Sigmoid colon (tissue), 4 donors: Measurements from ENCODE around the gene RRP1.

Experiments used
- EP300 ChIP-seq, 4 donors: sonication (generic); formaldehyde crosslinking; IDR thresholded peaks; one replicate each; pipeline ENCODE4 v1.6.1; 2017; ENCODE audit warnings: antibody characterized with exemption in 4 of 4
- POLR2A ChIP-seq, 2 donors: fragments of 450-650 bp; IDR thresholded peaks; one replicate each; pipeline ENCODE4 v1.6.1; 2016; ENCODE audit warnings: antibody characterized with exemption in 2 of 2, mild to moderate bottlenecking in 2 of 2, moderate library complexity in 2 of 2
- TF ChIP-seq, protein P1 (sequence below), 4 experiments: fragments of 450-650 bp in 3 of 4; fragments of 200-600 bp in 1 of 4; IDR thresholded peaks; one replicate each; pipeline ENCODE4 v1.5.1; 2016 to 2019; ENCODE audit warnings: antibody characterized with exemption in 4 of 4, mild to moderate bottlenecking in 3 of 4, moderate library complexity in 2 of 4

DNA sequence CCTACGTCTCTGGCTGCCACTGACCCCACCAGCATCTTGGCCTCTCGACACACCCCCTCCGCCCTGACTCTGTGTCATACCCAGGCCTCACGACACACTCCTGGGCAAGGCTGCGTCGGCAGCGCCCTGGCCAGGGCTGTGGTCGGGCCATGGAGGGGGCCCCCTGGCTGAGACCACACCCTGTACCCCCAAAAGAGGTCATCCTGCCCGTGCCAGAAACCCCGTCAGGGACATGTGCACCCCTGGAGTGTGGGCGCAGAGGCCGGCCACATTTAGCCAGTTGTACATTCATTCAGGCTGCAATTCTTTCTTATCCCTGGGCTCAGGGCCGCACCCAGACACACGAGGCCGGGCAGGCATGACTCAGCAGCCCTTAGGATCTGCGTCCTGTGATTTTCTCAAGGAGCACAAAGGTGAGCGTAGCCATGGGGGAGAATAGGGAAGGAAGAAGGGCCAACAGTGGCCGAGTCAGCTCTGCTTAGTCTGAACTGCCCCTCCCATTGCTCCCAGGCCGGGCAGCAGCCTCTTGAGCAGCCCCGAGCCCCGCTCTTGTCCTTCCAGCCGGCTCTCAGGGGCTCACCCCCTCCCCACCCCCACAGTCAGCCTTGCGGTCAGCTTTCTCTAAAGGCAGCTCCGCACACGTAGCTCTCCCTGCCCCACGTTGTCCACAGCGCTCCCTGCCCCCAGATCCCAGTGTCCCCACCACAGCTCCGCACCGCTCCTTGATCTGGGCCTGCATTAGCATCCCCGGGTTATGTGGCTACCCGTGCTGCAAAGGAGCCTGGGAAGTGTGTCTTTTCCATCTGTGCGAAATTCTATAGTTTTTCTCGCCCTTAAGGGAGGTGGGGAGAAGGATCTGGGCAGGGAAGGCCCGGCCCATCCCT is 21.2 kb upstream of the RRP1 start:
- no peak for TF ChIP-seq EP300 (IDR thresholded peaks at IDR 0.05)
- TF ChIP-seq, protein P1, sequence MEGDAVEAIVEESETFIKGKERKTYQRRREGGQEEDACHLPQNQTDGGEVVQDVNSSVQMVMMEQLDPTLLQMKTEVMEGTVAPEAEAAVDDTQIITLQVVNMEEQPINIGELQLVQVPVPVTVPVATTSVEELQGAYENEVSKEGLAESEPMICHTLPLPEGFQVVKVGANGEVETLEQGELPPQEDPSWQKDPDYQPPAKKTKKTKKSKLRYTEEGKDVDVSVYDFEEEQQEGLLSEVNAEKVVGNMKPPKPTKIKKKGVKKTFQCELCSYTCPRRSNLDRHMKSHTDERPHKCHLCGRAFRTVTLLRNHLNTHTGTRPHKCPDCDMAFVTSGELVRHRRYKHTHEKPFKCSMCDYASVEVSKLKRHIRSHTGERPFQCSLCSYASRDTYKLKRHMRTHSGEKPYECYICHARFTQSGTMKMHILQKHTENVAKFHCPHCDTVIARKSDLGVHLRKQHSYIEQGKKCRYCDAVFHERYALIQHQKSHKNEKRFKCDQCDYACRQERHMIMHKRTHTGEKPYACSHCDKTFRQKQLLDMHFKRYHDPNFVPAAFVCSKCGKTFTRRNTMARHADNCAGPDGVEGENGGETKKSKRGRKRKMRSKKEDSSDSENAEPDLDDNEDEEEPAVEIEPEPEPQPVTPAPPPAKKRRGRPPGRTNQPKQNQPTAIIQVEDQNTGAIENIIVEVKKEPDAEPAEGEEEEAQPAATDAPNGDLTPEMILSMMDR (IDR thresholded peaks at IDR 0.05), result no peak
- TF ChIP-seq POLR2A (IDR thresholded peaks at IDR 0.05), result no peak
